ENCODE measurements around the gene SLC4A8. TPM values are rescaled to one million over a fixed set of nuclear protein-coding genes. Genes with fewer than 3 reads are reported as not detected.

The SLC4A8 gene
- total RNA-seq, 3 donors from 2014 or later (not counting 1 experiment from before 2014, with no cell fraction given): 9.8 to 19.2 (median 13.6) TPM

- ATAC-seq (no peak), DNase-seq (no peak)
- no peaks in the 10 kb centered on the region for H3K36me3 ChIP-seq (ENCODE audit: control insufficient read depth, insufficient read depth, low read length)
- no peak overlapping the region for H3K27ac ChIP-seq (ENCODE audit: low read length)
- H3K36me3 Mint-ChIP-seq: no peaks in the 10 kb centered on the region
- 95% methylated on average over 3 of the region's 3 CpGs for WGBS (ENCODE audit: insufficient coverage)
- H3K27me3 ChIP-seq (ENCODE audit: control insufficient read depth, insufficient read depth, low read length): no peaks in the 10 kb centered on the region
- intact Hi-C loops (cut with micrococcal nuclease): no loop called here
- no peak overlapping the region for H3K4me3 ChIP-seq (ENCODE audit: low read length)
- H3K4me1 ChIP-seq (ENCODE audit: control insufficient read depth, insufficient read depth, low read length): no peaks in the 10 kb centered on the region
- H3K9me3 ChIP-seq (ENCODE audit: control insufficient read depth, insufficient read depth, low read length): no peaks in the 10 kb centered on the region
- H3K4me1 Mint-ChIP-seq: no peaks in the 10 kb centered on the region
- no peak overlapping the region for H3K4me3 Mint-ChIP-seq
- H3K27ac Mint-ChIP-seq: no peak overlapping the region
- H3K9me3 Mint-ChIP-seq: no peaks in the 10 kb centered on the region
- H3K27me3 Mint-ChIP-seq (ENCODE audit: low read depth in 2 of 2): no peaks in the 10 kb centered on the region
- TF ChIP-seq CTCF (IDR thresholded peaks at IDR 0.05): no peak
These were observed 92.7 kb downstream of the SLC4A8 start for GRCh38 chr12:51517316-51517715.

GRCh38 chr12:51517800-51518199 is 93.2 kb downstream of the SLC4A8 start:
- no peak overlapping the region for H3K27ac Mint-ChIP-seq
- H3K4me1 Mint-ChIP-seq: no peaks in the 10 kb centered on the region
- no peaks in the 10 kb centered on the region for H3K27me3 Mint-ChIP-seq (ENCODE audit: low read depth in 2 of 2)
- Histone ChIP-seq H3K4me3 (ENCODE audit: low read length) (no peak overlapping the region), H3K27ac (ENCODE audit: low read length) (no peak overlapping the region), H3K27me3 (ENCODE audit: control insufficient read depth, insufficient read depth, low read length) (no peaks in the 10 kb centered on the region), H3K36me3 (ENCODE audit: control insufficient read depth, insufficient read depth, low read length) (no peaks in the 10 kb centered on the region), H3K4me1 (ENCODE audit: control insufficient read depth, insufficient read depth, low read length) (no peaks in the 10 kb centered on the region), H3K9me3 (ENCODE audit: control insufficient read depth, insufficient read depth, low read length) (no peaks in the 10 kb centered on the region)
- DNase-seq (no peak), ATAC-seq (no peak)
- WGBS (ENCODE audit: insufficient coverage): 95% methylated on average over 6 of the region's 6 CpGs
- no peak overlapping the region for H3K4me3 Mint-ChIP-seq
- no peak for TF ChIP-seq CTCF (IDR thresholded peaks at IDR 0.05)
- H3K36me3 Mint-ChIP-seq: no peaks in the 10 kb centered on the region
- intact Hi-C loops (cut with micrococcal nuclease): no loop called here
- no peaks in the 10 kb centered on the region for H3K9me3 Mint-ChIP-seq

GRCh38 chr12:51519755-51520154 is 95.1 kb downstream of the SLC4A8 start:
- no peak overlapping the region for H3K27ac Mint-ChIP-seq
- DNase-seq (no peak), ATAC-seq (no peak)
- H3K36me3 ChIP-seq (ENCODE audit: control insufficient read depth, insufficient read depth, low read length): no peaks in the 10 kb centered on the region
- no peak overlapping the region for H3K4me3 Mint-ChIP-seq
- H3K27me3 ChIP-seq (ENCODE audit: control insufficient read depth, insufficient read depth, low read length): no peaks in the 10 kb centered on the region
- H3K27me3 Mint-ChIP-seq (ENCODE audit: low read depth in 2 of 2): no peaks in the 10 kb centered on the region
- H3K36me3 Mint-ChIP-seq: no peaks in the 10 kb centered on the region
- H3K4me1 ChIP-seq (ENCODE audit: control insufficient read depth, insufficient read depth, low read length): no peaks in the 10 kb centered on the region
- intact Hi-C loops (cut with micrococcal nuclease): no loop called here
- H3K27ac ChIP-seq (ENCODE audit: low read length): no peak overlapping the region
- no peaks in the 10 kb centered on the region for H3K9me3 Mint-ChIP-seq
- no peaks in the 10 kb centered on the region for H3K9me3 ChIP-seq (ENCODE audit: control insufficient read depth, insufficient read depth, low read length)
- H3K4me3 ChIP-seq (ENCODE audit: low read length): no peak overlapping the region
- no peak for TF ChIP-seq CTCF (IDR thresholded peaks at IDR 0.05)
- 95% methylated on average over 2 of the region's 2 CpGs for WGBS (ENCODE audit: insufficient coverage)
- no peaks in the 10 kb centered on the region for H3K4me1 Mint-ChIP-seq

- intact Hi-C loops (cut with micrococcal nuclease): no loop called here
- Histone ChIP-seq H3K27ac (ENCODE audit: low read length) (no peak overlapping the region), H3K36me3 (ENCODE audit: control insufficient read depth, insufficient read depth, low read length) (no peaks in the 10 kb centered on the region), H3K4me1 (ENCODE audit: control insufficient read depth, insufficient read depth, low read length) (no peaks in the 10 kb centered on the region), H3K9me3 (ENCODE audit: control insufficient read depth, insufficient read depth, low read length) (no peaks in the 10 kb centered on the region), H3K4me3 (ENCODE audit: low read length) (no peak overlapping the region), H3K27me3 (ENCODE audit: control insufficient read depth, insufficient read depth, low read length) (no peaks in the 10 kb centered on the region)
- H3K27ac Mint-ChIP-seq: no peak overlapping the region
- no peak for ATAC-seq
- no peak for TF ChIP-seq CTCF (IDR thresholded peaks at IDR 0.05)
- H3K9me3 Mint-ChIP-seq: no peaks in the 10 kb centered on the region
- H3K36me3 Mint-ChIP-seq: no peaks in the 10 kb centered on the region
- H3K4me3 Mint-ChIP-seq: no peak overlapping the region
- no peaks in the 10 kb centered on the region for H3K4me1 Mint-ChIP-seq
- DNase-seq: no peak
- no peaks in the 10 kb centered on the region for H3K27me3 Mint-ChIP-seq (ENCODE audit: low read depth in 2 of 2)
- 85% methylated on average over 13 of the region's 13 CpGs for WGBS (ENCODE audit: insufficient coverage)
These were observed 96.1 kb downstream of the SLC4A8 start for GRCh38 chr12:51520576-51521325.

Measured in natural killer cell (primary cell).